ENCODE data around the gene IFNL4. TPM values are rescaled to one million over a fixed set of nuclear protein-coding genes. Genes with fewer than 3 reads are reported as not detected.
"Not testable (repeated sequence)": the region's sequence is repeated elsewhere in the genome, so short reads cannot be mapped to it uniquely, and the experiment has no call there.

The IFNL4 gene
- total and polyA plus RNA-seq, 2 donors from 2014 or later = not detected

- no peak overlapping the region for H3K4me3 ChIP-seq (ENCODE audit: low read length in 3 of 3)
- FAIRE-seq = no peak
- intact Hi-C loops (cut with DNase I) = no loop called here
Observed at GRCh38 chr19:39223703-39224279, 24.9 kb downstream of the IFNL4 start.

GRCh38 chr19:39219108-39219507, 29.5 kb downstream of the IFNL4 start:
- H3K27me3 ChIP-seq (ENCODE audit: control insufficient read depth, insufficient read depth, low read length); H3K4me3 ChIP-seq (ENCODE audit: low read length in 3 of 3); H3K9ac ChIP-seq (ENCODE audit: low read length in 3 of 3); DNase-seq; intact Hi-C loops (cut with DNase I); H3K9me3 ChIP-seq (ENCODE audit: control insufficient read depth in 2 of 3, insufficient read depth in 1 of 3, low read length in 3 of 3); H3K27ac ChIP-seq (ENCODE audit: low read depth in 2 of 2, low read length in 2 of 2); H3K36me3 ChIP-seq (ENCODE audit: control insufficient read depth in 2 of 3, insufficient read depth in 3 of 3, low read length in 3 of 3); FAIRE-seq; H3K4me1 ChIP-seq (ENCODE audit: control insufficient read depth in 2 of 3, insufficient read depth in 2 of 3, low read depth in 1 of 3, low read length in 3 of 3): not testable (repeated sequence)

More at GRCh38 chr19:39223703-39224279, 24.9 kb downstream of the IFNL4 start:
- no peak for TF ChIP-seq CTCF (IDR thresholded peaks at IDR 0.05; ENCODE audit: borderline replicate concordance, extremely low read depth, insufficient read depth)
- Histone ChIP-seq H3K36me3 (ENCODE audit: control insufficient read depth in 2 of 3, insufficient read depth in 3 of 3, low read length in 3 of 3) (no peaks in the 10 kb centered on the region), H3K4me1 (ENCODE audit: control insufficient read depth in 2 of 3, insufficient read depth in 2 of 3, low read depth in 1 of 3, low read length in 3 of 3) (no peaks in the 10 kb centered on the region), H3K9ac (ENCODE audit: low read length in 3 of 3) (no peak overlapping the region), H3K27ac (ENCODE audit: low read depth in 2 of 2, low read length in 2 of 2) (no peak overlapping the region), H3K27me3 (ENCODE audit: control insufficient read depth, insufficient read depth, low read length) (no peaks in the 10 kb centered on the region), H3K9me3 (ENCODE audit: control insufficient read depth in 2 of 3, insufficient read depth in 1 of 3, low read length in 3 of 3) (no peaks in the 10 kb centered on the region)
- DNase-seq = peak in 3 of 5 donors; percentile 62 to 77 (median 70)

- FAIRE-seq = no peak
- H3K4me1 ChIP-seq (ENCODE audit: control insufficient read depth in 2 of 3, insufficient read depth in 2 of 3, low read depth in 1 of 3, low read length in 3 of 3) = no peaks in the 10 kb centered on the region
- H3K27ac ChIP-seq (ENCODE audit: low read depth in 2 of 2, low read length in 2 of 2) = no peak overlapping the region
- no peak overlapping the region for H3K9ac ChIP-seq (ENCODE audit: low read length in 3 of 3)
- peaks cover 0 to 3% (median 0%) of the 10 kb centered on the region in 3 donors for H3K9me3 ChIP-seq (ENCODE audit: control insufficient read depth in 2 of 3, insufficient read depth in 1 of 3, low read length in 3 of 3)
- no peaks in the 10 kb centered on the region for H3K27me3 ChIP-seq (ENCODE audit: control insufficient read depth, insufficient read depth, low read length)
- intact Hi-C loops (cut with DNase I) = no loop called here
- no peaks in the 10 kb centered on the region for H3K36me3 ChIP-seq (ENCODE audit: control insufficient read depth in 2 of 3, insufficient read depth in 3 of 3, low read length in 3 of 3)
- H3K4me3 ChIP-seq (ENCODE audit: low read length in 3 of 3) = no peak overlapping the region
- DNase-seq = no peak
- no peak for TF ChIP-seq CTCF (IDR thresholded peaks at IDR 0.05; ENCODE audit: borderline replicate concordance, extremely low read depth, insufficient read depth)
Observed at GRCh38 chr19:39218230-39219007, 30.2 kb downstream of the IFNL4 start.

GRCh38 chr19:39217094-39217493, 31.6 kb downstream of the IFNL4 start:
- no peak for TF ChIP-seq CTCF (IDR thresholded peaks at IDR 0.05; ENCODE audit: borderline replicate concordance, extremely low read depth, insufficient read depth)
- DNase-seq = no peak
- H3K27ac ChIP-seq (ENCODE audit: low read depth in 2 of 2, low read length in 2 of 2) = no peak overlapping the region
- intact Hi-C loops (cut with DNase I) = no loop called here
- no peak overlapping the region for H3K9ac ChIP-seq (ENCODE audit: low read length in 3 of 3)
- no peak overlapping the region for H3K4me3 ChIP-seq (ENCODE audit: low read length in 3 of 3)
- H3K9me3 ChIP-seq (ENCODE audit: control insufficient read depth in 2 of 3, insufficient read depth in 1 of 3, low read length in 3 of 3) = peaks cover 0 to 3% (median 0%) of the 10 kb centered on the region in 3 donors
- no peaks in the 10 kb centered on the region for H3K4me1 ChIP-seq (ENCODE audit: control insufficient read depth in 2 of 3, insufficient read depth in 2 of 3, low read depth in 1 of 3, low read length in 3 of 3)
- no peak for FAIRE-seq
- H3K27me3 ChIP-seq (ENCODE audit: control insufficient read depth, insufficient read depth, low read length) = no peaks in the 10 kb centered on the region
- no peaks in the 10 kb centered on the region for H3K36me3 ChIP-seq (ENCODE audit: control insufficient read depth in 2 of 3, insufficient read depth in 3 of 3, low read length in 3 of 3)

GRCh38 chr19:39215323-39215722, 33.3 kb downstream of the IFNL4 start:
- FAIRE-seq; intact Hi-C loops (cut with DNase I): not testable (repeated sequence)

More at GRCh38 chr19:39215323-39215722, 33.3 kb downstream of the IFNL4 start:
- H3K9me3 ChIP-seq (ENCODE audit: control insufficient read depth in 2 of 3, insufficient read depth in 1 of 3, low read length in 3 of 3); H3K27me3 ChIP-seq (ENCODE audit: control insufficient read depth, insufficient read depth, low read length); H3K9ac ChIP-seq (ENCODE audit: low read length in 3 of 3); DNase-seq; H3K4me3 ChIP-seq (ENCODE audit: low read length in 3 of 3); H3K4me1 ChIP-seq (ENCODE audit: control insufficient read depth in 2 of 3, insufficient read depth in 2 of 3, low read depth in 1 of 3, low read length in 3 of 3); H3K27ac ChIP-seq (ENCODE audit: low read depth in 2 of 2, low read length in 2 of 2); H3K36me3 ChIP-seq (ENCODE audit: control insufficient read depth in 2 of 3, insufficient read depth in 3 of 3, low read length in 3 of 3): not testable (repeated sequence)
